WTC11 (cell line): ENCODE results near the gene EYA2. TPM values are rescaled to one million over a fixed set of nuclear protein-coding genes. Genes with fewer than 3 reads are reported as not detected.

Experiments used
- ATAC-seq: fragments of 200-7000 bp; cut with Tn5 transposase; 2 replicates; pipeline ENCODE4 v1.10.0; 2021; ENCODE audit warnings: mild to moderate bottlenecking, moderate library complexity
- CTCF ChIA-PET: fragments of 300-600 bp; sonication (Branson Sonifier 250); formaldehyde crosslinking; loops from one replicate; lab custom pipeline; 2021; ENCODE audit warnings: antibody characterized with exemption; lab: Charles Lee
- POLR2A ChIA-PET: fragments of 350-600 bp; sonication (Branson Sonifier 250); formaldehyde crosslinking; loops from one replicate; lab custom pipeline; 2021; ENCODE audit warnings: antibody characterized with exemption; lab: Charles Lee
- DNase-seq: peaks from one replicate; pipeline ENCODE4 v3.0.0; 2021; ENCODE audit warnings: low spot score
- H3K27ac Mint-ChIP-seq: 2 replicates; pipeline ENCODE4 v1.8.0; 2021; ENCODE audit warnings: mixed read lengths
- H3K27me3 Mint-ChIP-seq: 2 replicates; pipeline ENCODE4 v1.8.0; 2021; ENCODE audit warnings: low read depth, mild to moderate bottlenecking, moderate library complexity, mixed read lengths
- H3K36me3 Mint-ChIP-seq: 2 replicates; pipeline ENCODE4 v1.8.0; 2021; ENCODE audit warnings: mixed read lengths
- H3K4me1 Mint-ChIP-seq: 2 replicates; pipeline ENCODE4 v1.8.0; 2022; ENCODE audit warnings: mixed read lengths
- H3K4me3 Mint-ChIP-seq: 2 replicates; pipeline ENCODE4 v1.8.0; 2021; ENCODE audit warnings: mild to moderate bottlenecking, moderate library complexity, mixed read lengths
- H3K9me3 Mint-ChIP-seq: 2 replicates; pipeline ENCODE4 v1.8.0; 2021; ENCODE audit warnings: mixed read lengths
- CBFB ChIP-seq: sonication (generic); formaldehyde crosslinking; IDR thresholded peaks from 2 replicates; pipeline ENCODE4 v1.8.1; 2022; ENCODE audit warnings: mild to moderate bottlenecking, low read depth, missing genetic modification reagents
- FOXK1 ChIP-seq: sonication (generic); formaldehyde crosslinking; IDR thresholded peaks from 2 replicates; pipeline ENCODE4 v1.8.0; 2022; ENCODE audit warnings: mild to moderate bottlenecking, moderate library complexity, missing genetic modification reagents
- GABPB1 ChIP-seq: sonication (generic); formaldehyde crosslinking; IDR thresholded peaks from 2 replicates; pipeline ENCODE4 v1.8.1; 2023; ENCODE audit warnings: mild to moderate bottlenecking, missing genetic modification reagents
- MXD4 ChIP-seq: fragments of 250-450 bp; sonication (Bioruptor Pico); IDR thresholded peaks from 2 replicates; pipeline ENCODE4 v1.8.0; 2021; ENCODE audit warnings: mild to moderate bottlenecking, moderate library complexity, borderline replicate concordance
- NR2C2 ChIP-seq: sonication (generic); formaldehyde crosslinking; IDR thresholded peaks from 2 replicates; pipeline ENCODE4 v1.8.0; 2022; ENCODE audit warnings: mild to moderate bottlenecking, missing genetic modification reagents
- RELA ChIP-seq: sonication (generic); formaldehyde crosslinking; IDR thresholded peaks from 2 replicates; pipeline ENCODE4 v1.8.1; 2022; ENCODE audit warnings: missing genetic modification reagents, mild to moderate bottlenecking, borderline replicate concordance
- SMAD4 ChIP-seq: sonication (generic); formaldehyde crosslinking; IDR thresholded peaks from 2 replicates; pipeline ENCODE4 v1.8.0; 2022; ENCODE audit warnings: mild to moderate bottlenecking, missing genetic modification reagents
- TEAD4 ChIP-seq: sonication (generic); formaldehyde crosslinking; IDR thresholded peaks from 2 replicates; pipeline ENCODE4 v1.8.0; 2022; ENCODE audit warnings: mild to moderate bottlenecking, missing genetic modification reagents
- ZNF263 ChIP-seq: sonication (generic); formaldehyde crosslinking; IDR thresholded peaks from 2 replicates; pipeline ENCODE4 v1.8.1; 2022; ENCODE audit warnings: low read depth, mild to moderate bottlenecking, moderate library complexity, missing genetic modification reagents
- ZNF396 ChIP-seq: fragments of 250-450 bp; sonication (Bioruptor Pico); IDR thresholded peaks from 2 replicates; pipeline ENCODE4 v1.8.0; 2021; ENCODE audit warnings: mild to moderate bottlenecking, moderate library complexity, borderline replicate concordance
- ZNF416 ChIP-seq: fragments of 250-450 bp; sonication (Bioruptor Pico); IDR thresholded peaks from 2 replicates; pipeline ENCODE4 v1.9.0; 2021; ENCODE audit warnings: mild to moderate bottlenecking, inconsistent platforms
- total RNA-seq: library from RNA; stranded (reverse); gene quantifications from 3 replicates; pipeline ENCODE4 v1.2.3, GENCODE V29; 2021
- TF ChIP-seq, protein P1 (sequence below): sonication (generic); formaldehyde crosslinking; IDR thresholded peaks from 2 replicates; pipeline ENCODE4 v1.8.0; 2022; ENCODE audit warnings: missing genetic modification reagents
- TF ChIP-seq, protein P2 (sequence below): sonication (generic); formaldehyde crosslinking; IDR thresholded peaks from 2 replicates; pipeline ENCODE4 v1.8.0; 2022; ENCODE audit warnings: mild to moderate bottlenecking, missing genetic modification reagents
- TF ChIP-seq, protein P3 (sequence below): sonication (generic); formaldehyde crosslinking; IDR thresholded peaks from 2 replicates; pipeline ENCODE4 v1.8.1; 2023; ENCODE audit warnings: mild to moderate bottlenecking, missing genetic modification reagents, moderate library complexity
- TF ChIP-seq, protein P4 (sequence below): sonication (generic); formaldehyde crosslinking; IDR thresholded peaks from 2 replicates; pipeline ENCODE4 v1.8.0; 2023; ENCODE audit warnings: mild to moderate bottlenecking, missing genetic modification reagents
- TF ChIP-seq, protein P5 (sequence below): sonication (generic); formaldehyde crosslinking; conservative IDR thresholded peaks from 2 replicates; pipeline ENCODE4 v1.8.1; 2023; ENCODE audit warnings: mild to moderate bottlenecking, low read depth, missing genetic modification reagents, moderate library complexity
- TF ChIP-seq, protein P6 (sequence below): sonication (generic); formaldehyde crosslinking; IDR thresholded peaks from 2 replicates; pipeline ENCODE4 v1.8.0; 2022; ENCODE audit warnings: mild to moderate bottlenecking, missing genetic modification reagents
- TF ChIP-seq, protein P7 (sequence below): sonication (generic); formaldehyde crosslinking; IDR thresholded peaks from 2 replicates; pipeline ENCODE4 v1.8.1; 2022; ENCODE audit warnings: low read depth, mild to moderate bottlenecking, moderate library complexity, missing genetic modification reagents, borderline replicate concordance

EYA2 gene
- total RNA-seq, 1 experiment from 2014 or later = 1.5 TPM

DNA sequence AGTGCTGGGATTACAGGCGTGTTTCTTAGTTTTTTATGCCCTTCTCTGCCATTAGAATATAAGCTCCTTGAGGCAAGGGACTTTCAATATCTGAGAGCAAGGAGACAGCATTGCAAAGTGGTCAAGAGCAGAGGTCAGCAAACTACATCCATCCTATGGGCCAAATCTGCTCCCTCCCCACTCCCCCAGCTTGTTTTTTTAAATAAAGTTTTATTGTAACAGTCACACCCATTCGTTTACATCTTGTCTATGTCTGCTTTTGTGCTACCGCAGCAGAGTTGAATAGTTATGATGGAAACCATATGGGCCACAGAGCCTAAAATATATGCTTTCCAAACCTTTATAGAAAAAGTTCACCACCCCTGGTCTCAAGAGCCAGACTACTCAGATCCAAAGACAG is 227.9 kb downstream of the EYA2 start:
- ATAC-seq (no peak), DNase-seq (no peak)
- no peaks in the 10 kb centered on the region for H3K9me3 Mint-ChIP-seq
- no peaks in the 10 kb centered on the region for H3K27me3 Mint-ChIP-seq
- CTCF ChIA-PET = interaction anchor here (1.3 kb wide), 1 partner anchor 302 kb away, joined by 3 read pairs; no protein-coding TSS in a partner anchor
- no peak overlapping the region for H3K27ac Mint-ChIP-seq
- POLR2A ChIA-PET = no interaction called here
- TF ChIP-seq SMAD4 (CRISPR knock-in tag) (no peak), ZNF263 (CRISPR knock-in tag) (no peak)
- H3K4me3 Mint-ChIP-seq = no peak overlapping the region
- peaks cover 26% of the 10 kb centered on the region for H3K4me1 Mint-ChIP-seq
- H3K36me3 Mint-ChIP-seq = no peaks in the 10 kb centered on the region

DNA sequence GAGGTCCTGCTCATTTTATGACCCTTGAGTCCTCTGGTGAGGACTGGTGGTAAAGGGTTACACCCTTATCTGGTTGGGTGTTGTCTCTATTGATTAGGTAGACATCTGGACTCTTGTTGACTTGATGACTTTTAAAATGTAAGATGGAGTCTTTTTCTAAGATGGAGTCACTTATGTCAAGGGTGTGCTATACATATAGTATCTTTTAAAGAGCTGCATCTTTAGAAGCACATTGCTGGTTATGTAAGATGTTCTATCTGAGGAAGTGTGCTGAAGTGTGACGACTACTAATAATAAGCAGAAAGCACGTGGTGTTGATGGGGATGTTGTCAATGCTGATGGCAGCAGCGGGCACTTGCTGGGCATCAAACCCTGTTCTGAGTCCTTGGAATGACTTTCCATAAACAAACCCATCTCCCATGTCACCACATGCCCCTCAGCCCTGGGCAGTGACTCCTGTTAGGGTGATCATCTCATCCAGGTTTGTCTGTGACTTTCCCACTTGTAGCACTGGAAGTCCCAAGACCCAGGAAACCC is 229.6 kb downstream of the EYA2 start:
- TF ChIP-seq ZNF263 (CRISPR knock-in tag) (no peak), GABPB1 (CRISPR knock-in tag) (no peak), ZNF396 (CRISPR knock-in tag) (no peak), TEAD4 (CRISPR knock-in tag) (no peak), FOXK1 (CRISPR knock-in tag) (no peak), ZNF416 (CRISPR knock-in tag) (no peak), MXD4 (CRISPR knock-in tag) (no peak)
- TF ChIP-seq, protein P1, sequence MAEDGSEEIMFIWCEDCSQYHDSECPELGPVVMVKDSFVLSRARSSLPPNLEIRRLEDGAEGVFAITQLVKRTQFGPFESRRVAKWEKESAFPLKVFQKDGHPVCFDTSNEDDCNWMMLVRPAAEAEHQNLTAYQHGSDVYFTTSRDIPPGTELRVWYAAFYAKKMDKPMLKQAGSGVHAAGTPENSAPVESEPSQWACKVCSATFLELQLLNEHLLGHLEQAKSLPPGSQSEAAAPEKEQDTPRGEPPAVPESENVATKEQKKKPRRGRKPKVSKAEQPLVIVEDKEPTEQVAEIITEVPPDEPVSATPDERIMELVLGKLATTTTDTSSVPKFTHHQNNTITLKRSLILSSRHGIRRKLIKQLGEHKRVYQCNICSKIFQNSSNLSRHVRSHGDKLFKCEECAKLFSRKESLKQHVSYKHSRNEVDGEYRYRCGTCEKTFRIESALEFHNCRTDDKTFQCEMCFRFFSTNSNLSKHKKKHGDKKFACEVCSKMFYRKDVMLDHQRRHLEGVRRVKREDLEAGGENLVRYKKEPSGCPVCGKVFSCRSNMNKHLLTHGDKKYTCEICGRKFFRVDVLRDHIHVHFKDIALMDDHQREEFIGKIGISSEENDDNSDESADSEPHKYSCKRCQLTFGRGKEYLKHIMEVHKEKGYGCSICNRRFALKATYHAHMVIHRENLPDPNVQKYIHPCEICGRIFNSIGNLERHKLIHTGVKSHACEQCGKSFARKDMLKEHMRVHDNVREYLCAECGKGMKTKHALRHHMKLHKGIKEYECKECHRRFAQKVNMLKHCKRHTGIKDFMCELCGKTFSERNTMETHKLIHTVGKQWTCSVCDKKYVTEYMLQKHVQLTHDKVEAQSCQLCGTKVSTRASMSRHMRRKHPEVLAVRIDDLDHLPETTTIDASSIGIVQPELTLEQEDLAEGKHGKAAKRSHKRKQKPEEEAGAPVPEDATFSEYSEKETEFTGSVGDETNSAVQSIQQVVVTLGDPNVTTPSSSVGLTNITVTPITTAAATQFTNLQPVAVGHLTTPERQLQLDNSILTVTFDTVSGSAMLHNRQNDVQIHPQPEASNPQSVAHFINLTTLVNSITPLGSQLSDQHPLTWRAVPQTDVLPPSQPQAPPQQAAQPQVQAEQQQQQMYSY (CRISPR knock-in tag) = no peak
- TF ChIP-seq, protein P2, sequence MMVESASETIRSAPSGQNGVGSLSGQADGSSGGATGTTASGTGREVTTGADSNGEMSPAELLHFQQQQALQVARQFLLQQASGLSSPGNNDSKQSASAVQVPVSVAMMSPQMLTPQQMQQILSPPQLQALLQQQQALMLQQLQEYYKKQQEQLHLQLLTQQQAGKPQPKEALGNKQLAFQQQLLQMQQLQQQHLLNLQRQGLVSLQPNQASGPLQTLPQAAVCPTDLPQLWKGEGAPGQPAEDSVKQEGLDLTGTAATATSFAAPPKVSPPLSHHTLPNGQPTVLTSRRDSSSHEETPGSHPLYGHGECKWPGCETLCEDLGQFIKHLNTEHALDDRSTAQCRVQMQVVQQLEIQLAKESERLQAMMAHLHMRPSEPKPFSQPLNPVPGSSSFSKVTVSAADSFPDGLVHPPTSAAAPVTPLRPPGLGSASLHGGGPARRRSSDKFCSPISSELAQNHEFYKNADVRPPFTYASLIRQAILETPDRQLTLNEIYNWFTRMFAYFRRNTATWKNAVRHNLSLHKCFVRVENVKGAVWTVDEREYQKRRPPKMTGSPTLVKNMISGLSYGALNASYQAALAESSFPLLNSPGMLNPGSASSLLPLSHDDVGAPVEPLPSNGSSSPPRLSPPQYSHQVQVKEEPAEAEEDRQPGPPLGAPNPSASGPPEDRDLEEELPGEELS (CRISPR knock-in tag) = no peak
- TF ChIP-seq, protein P3, sequence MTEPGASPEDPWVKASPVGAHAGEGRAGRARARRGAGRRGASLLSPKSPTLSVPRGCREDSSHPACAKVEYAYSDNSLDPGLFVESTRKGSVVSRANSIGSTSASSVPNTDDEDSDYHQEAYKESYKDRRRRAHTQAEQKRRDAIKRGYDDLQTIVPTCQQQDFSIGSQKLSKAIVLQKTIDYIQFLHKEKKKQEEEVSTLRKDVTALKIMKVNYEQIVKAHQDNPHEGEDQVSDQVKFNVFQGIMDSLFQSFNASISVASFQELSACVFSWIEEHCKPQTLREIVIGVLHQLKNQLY (CRISPR knock-in tag) = no peak
- no peak for DNase-seq
- H3K27ac Mint-ChIP-seq = no peak overlapping the region
- ChIA-PET CTCF (no interaction called here), POLR2A (no interaction called here)
- H3K27me3 Mint-ChIP-seq = no peaks in the 10 kb centered on the region
- H3K36me3 Mint-ChIP-seq = no peaks in the 10 kb centered on the region
- peaks cover 9% of the 10 kb centered on the region for H3K4me1 Mint-ChIP-seq
- no peak for ATAC-seq
- no peak overlapping the region for H3K4me3 Mint-ChIP-seq
- peaks cover 2% of the 10 kb centered on the region; the same call in 1 of the 2 replicates for H3K9me3 Mint-ChIP-seq

DNA sequence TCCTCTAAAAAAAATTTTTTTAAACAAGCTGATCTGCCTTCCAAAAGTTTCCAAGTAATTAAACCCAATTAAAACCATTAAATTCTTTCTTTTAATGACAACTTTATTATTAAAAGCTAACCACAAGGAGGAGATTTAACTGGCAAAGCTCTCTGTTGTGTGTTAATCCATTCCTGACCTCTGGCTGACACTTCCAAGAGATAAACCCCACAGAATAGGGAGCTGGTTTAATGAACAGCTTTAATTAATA is 230.8 kb downstream of the EYA2 start:
- H3K27me3 Mint-ChIP-seq = no peaks in the 10 kb centered on the region
- DNase-seq (no peak), ATAC-seq (no peak)
- peaks cover 8% of the 10 kb centered on the region for H3K4me1 Mint-ChIP-seq
- H3K4me3 Mint-ChIP-seq = no peak overlapping the region
- H3K9me3 Mint-ChIP-seq = peaks cover 3% of the 10 kb centered on the region; the same call in 1 of the 2 replicates
- ChIA-PET CTCF (interaction anchor here (0.6 to 0.8 kb wide), 2 partner anchors 9 to 657 kb away, joined by 3 read pairs; no protein-coding TSS in a partner anchor), POLR2A (no interaction called here)
- peak overlapping the region; percentile 10; the same call in 1 of the 2 replicates for H3K27ac Mint-ChIP-seq
- H3K36me3 Mint-ChIP-seq = no peaks in the 10 kb centered on the region
- TF ChIP-seq, protein P4, sequence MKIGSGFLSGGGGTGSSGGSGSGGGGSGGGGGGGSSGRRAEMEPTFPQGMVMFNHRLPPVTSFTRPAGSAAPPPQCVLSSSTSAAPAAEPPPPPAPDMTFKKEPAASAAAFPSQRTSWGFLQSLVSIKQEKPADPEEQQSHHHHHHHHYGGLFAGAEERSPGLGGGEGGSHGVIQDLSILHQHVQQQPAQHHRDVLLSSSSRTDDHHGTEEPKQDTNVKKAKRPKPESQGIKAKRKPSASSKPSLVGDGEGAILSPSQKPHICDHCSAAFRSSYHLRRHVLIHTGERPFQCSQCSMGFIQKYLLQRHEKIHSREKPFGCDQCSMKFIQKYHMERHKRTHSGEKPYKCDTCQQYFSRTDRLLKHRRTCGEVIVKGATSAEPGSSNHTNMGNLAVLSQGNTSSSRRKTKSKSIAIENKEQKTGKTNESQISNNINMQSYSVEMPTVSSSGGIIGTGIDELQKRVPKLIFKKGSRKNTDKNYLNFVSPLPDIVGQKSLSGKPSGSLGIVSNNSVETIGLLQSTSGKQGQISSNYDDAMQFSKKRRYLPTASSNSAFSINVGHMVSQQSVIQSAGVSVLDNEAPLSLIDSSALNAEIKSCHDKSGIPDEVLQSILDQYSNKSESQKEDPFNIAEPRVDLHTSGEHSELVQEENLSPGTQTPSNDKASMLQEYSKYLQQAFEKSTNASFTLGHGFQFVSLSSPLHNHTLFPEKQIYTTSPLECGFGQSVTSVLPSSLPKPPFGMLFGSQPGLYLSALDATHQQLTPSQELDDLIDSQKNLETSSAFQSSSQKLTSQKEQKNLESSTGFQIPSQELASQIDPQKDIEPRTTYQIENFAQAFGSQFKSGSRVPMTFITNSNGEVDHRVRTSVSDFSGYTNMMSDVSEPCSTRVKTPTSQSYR (CRISPR knock-in tag) = no peak
- TF ChIP-seq, protein P5, sequence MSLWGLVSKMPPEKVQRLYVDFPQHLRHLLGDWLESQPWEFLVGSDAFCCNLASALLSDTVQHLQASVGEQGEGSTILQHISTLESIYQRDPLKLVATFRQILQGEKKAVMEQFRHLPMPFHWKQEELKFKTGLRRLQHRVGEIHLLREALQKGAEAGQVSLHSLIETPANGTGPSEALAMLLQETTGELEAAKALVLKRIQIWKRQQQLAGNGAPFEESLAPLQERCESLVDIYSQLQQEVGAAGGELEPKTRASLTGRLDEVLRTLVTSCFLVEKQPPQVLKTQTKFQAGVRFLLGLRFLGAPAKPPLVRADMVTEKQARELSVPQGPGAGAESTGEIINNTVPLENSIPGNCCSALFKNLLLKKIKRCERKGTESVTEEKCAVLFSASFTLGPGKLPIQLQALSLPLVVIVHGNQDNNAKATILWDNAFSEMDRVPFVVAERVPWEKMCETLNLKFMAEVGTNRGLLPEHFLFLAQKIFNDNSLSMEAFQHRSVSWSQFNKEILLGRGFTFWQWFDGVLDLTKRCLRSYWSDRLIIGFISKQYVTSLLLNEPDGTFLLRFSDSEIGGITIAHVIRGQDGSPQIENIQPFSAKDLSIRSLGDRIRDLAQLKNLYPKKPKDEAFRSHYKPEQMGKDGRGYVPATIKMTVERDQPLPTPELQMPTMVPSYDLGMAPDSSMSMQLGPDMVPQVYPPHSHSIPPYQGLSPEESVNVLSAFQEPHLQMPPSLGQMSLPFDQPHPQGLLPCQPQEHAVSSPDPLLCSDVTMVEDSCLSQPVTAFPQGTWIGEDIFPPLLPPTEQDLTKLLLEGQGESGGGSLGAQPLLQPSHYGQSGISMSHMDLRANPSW (CRISPR knock-in tag) = no peak
- TF ChIP-seq CBFB (CRISPR knock-in tag) (no peak), NR2C2 (CRISPR knock-in tag) (no peak), RELA (no peak)
- TF ChIP-seq, protein P6, sequence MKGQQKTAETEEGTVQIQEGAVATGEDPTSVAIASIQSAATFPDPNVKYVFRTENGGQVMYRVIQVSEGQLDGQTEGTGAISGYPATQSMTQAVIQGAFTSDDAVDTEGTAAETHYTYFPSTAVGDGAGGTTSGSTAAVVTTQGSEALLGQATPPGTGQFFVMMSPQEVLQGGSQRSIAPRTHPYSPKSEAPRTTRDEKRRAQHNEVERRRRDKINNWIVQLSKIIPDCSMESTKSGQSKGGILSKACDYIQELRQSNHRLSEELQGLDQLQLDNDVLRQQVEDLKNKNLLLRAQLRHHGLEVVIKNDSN = no peak
- TF ChIP-seq, protein P7, sequence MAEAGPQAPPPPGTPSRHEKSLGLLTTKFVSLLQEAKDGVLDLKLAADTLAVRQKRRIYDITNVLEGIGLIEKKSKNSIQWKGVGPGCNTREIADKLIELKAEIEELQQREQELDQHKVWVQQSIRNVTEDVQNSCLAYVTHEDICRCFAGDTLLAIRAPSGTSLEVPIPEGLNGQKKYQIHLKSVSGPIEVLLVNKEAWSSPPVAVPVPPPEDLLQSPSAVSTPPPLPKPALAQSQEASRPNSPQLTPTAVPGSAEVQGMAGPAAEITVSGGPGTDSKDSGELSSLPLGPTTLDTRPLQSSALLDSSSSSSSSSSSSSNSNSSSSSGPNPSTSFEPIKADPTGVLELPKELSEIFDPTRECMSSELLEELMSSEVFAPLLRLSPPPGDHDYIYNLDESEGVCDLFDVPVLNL (CRISPR knock-in tag) = no peak
